AG04450 (cell line): Measurements from ENCODE around the gene LRPAP1. TPM values are rescaled to one million over a fixed set of nuclear protein-coding genes. Genes with fewer than 3 reads are reported as not detected.
"Not testable (repeated sequence)": the region's sequence is repeated elsewhere in the genome, so short reads cannot be mapped to it uniquely, and the experiment has no call there.

Experiments
- CTCF ChIA-PET: fragments of 300-600, 350-600 bp; formaldehyde crosslinking; extraction: SDS; loops from one replicate; lab custom pipeline; 2022; ENCODE audit warnings: antibody characterized with exemption, inconsistent platforms; lab: Charles Lee
- POLR2A ChIA-PET: fragments of 350-600 bp; formaldehyde crosslinking; extraction: SDS; loops from one replicate; lab custom pipeline; 2021; ENCODE audit warnings: antibody characterized with exemption, inconsistent platforms; lab: Yijun Ruan, JAX
- DNase-seq: peaks from one replicate; pipeline ENCODE4 v3.0.0-alpha.2; 2011; ENCODE audit warnings: low read depth, low spot score
- H3K27ac ChIP-seq: one replicate; pipeline ENCODE4 v1.5.1; 2012; ENCODE audit warnings: low read depth, low read length, control low read depth
- H3K27me3 ChIP-seq: one replicate; pipeline ENCODE4 v1.6.0; 2012; ENCODE audit warnings: low read length; ENCODE audit not compliant: control insufficient read depth, insufficient read depth
- H3K4me3 ChIP-seq: 2 replicates; pipeline ENCODE4 v1.5.1; 2011; ENCODE audit warnings: mild to moderate bottlenecking, low read depth, low read length, control low read depth
- H3K9me3 ChIP-seq: 2 replicates; pipeline ENCODE4 v1.5.1; 2012; ENCODE audit warnings: low read length; ENCODE audit not compliant: control insufficient read depth, insufficient read depth
- CTCF ChIP-seq: IDR thresholded peaks from 2 replicates; pipeline ENCODE4 v1.5.1; 2011; ENCODE audit warnings: low read depth, low read length, control low read depth, inconsistent platforms
- polyA plus RNA-seq: library from polyadenylated mRNA; depleted of rRNA; stranded (reverse); fragments of >200 nt; gene quantifications from 2 replicates; pipeline ENCODE4 v1.2.3, GENCODE V29; 2011

Gene LRPAP1
- polyA plus RNA-seq, 1 experiment, result 150 TPM

GRCh38 chr4:3514806-3515501 lies 17.3 kb downstream of the LRPAP1 start:
- no peak overlapping the region for H3K4me3 ChIP-seq
- no peak overlapping the region for H3K27ac ChIP-seq
- no peak for DNase-seq
- ChIA-PET POLR2A (no interaction called here), CTCF (interaction anchor here (0.6 to 2.3 kb wide), 5 partner anchors 8 to 169 kb away, joined by 3 to 13 read pairs (median 4); no protein-coding TSS in a partner anchor)
- no peaks in the 10 kb centered on the region; the same call in 1 of the 2 replicates for H3K9me3 ChIP-seq
- no peaks in the 10 kb centered on the region for H3K27me3 ChIP-seq
- peak; percentile 34; the same call in 1 of the 2 replicates for TF ChIP-seq CTCF

- POLR2A ChIA-PET, result no interaction called here
- Histone ChIP-seq H3K4me3 (no peak overlapping the region), H3K27me3 (no peaks in the 10 kb centered on the region), H3K27ac (no peak overlapping the region), H3K9me3 (no peaks in the 10 kb centered on the region; the same call in 1 of the 2 replicates)
- no peak for DNase-seq
- TF ChIP-seq CTCF, result no peak
- CTCF ChIA-PET, result interaction anchor here (0.6 to 2.3 kb wide), 6 partner anchors 8 to 456 kb away, joined by 3 to 13 read pairs (median 4); no protein-coding TSS in a partner anchor
Observed at GRCh38 chr4:3514221-3514780, 17.9 kb downstream of the LRPAP1 start.

- H3K27ac ChIP-seq, result no peak overlapping the region
- no peak for DNase-seq
- ChIA-PET POLR2A (no interaction called here), CTCF (interaction anchor here (0.6 to 2.3 kb wide), 2 partner anchors 12 to 33 kb away, joined by 4 to 13 read pairs; no protein-coding TSS in a partner anchor)
- TF ChIP-seq CTCF, result no peak
- H3K9me3 ChIP-seq, result no peaks in the 10 kb centered on the region; the same call in 1 of the 2 replicates
- H3K27me3 ChIP-seq, result no peaks in the 10 kb centered on the region
- no peak overlapping the region for H3K4me3 ChIP-seq
Observed at GRCh38 chr4:3513807-3514206, 18.4 kb downstream of the LRPAP1 start.

GRCh38 chr4:3512719-3513118 lies 19.5 kb downstream of the LRPAP1 start:
- Histone ChIP-seq H3K4me3 (no peak overlapping the region), H3K27me3 (no peaks in the 10 kb centered on the region), H3K27ac (no peak overlapping the region), H3K9me3 (no peaks in the 10 kb centered on the region; the same call in 1 of the 2 replicates)
- POLR2A ChIA-PET, result no interaction called here
- CTCF ChIA-PET, result interaction anchor here (2.3 kb wide), 1 partner anchor 32 kb away, joined by 13 read pairs; no protein-coding TSS in a partner anchor
- no peak for TF ChIP-seq CTCF
- no peak for DNase-seq

GRCh38 chr4:3512279-3512678 lies 19.9 kb downstream of the LRPAP1 start:
- H3K4me3 ChIP-seq, result no peak overlapping the region
- ChIA-PET CTCF (no interaction called here), POLR2A (no interaction called here)
- TF ChIP-seq CTCF, result no peak
- no peak overlapping the region for H3K27ac ChIP-seq
- no peak for DNase-seq
- no peaks in the 10 kb centered on the region; the same call in 1 of the 2 replicates for H3K9me3 ChIP-seq
- H3K27me3 ChIP-seq, result no peaks in the 10 kb centered on the region

- CTCF ChIA-PET, DNase-seq, H3K27ac ChIP-seq, H3K9me3 ChIP-seq, H3K4me3 ChIP-seq, H3K27me3 ChIP-seq, POLR2A ChIA-PET: not testable (repeated sequence)
Observed at GRCh38 chr4:3511601-3512000, 20.6 kb downstream of the LRPAP1 start.
